ENCODE measurements around the gene RNF26. TPM values are rescaled to one million over a fixed set of nuclear protein-coding genes. Genes with fewer than 3 reads are reported as not detected.

RNF26 gene
- total and polyA plus RNA-seq, 2 of the 13 experiments (the other 11 are each of a cell fraction or from before 2014, with no cell fraction given), result 11.9 to 26.3 TPM

DNA sequence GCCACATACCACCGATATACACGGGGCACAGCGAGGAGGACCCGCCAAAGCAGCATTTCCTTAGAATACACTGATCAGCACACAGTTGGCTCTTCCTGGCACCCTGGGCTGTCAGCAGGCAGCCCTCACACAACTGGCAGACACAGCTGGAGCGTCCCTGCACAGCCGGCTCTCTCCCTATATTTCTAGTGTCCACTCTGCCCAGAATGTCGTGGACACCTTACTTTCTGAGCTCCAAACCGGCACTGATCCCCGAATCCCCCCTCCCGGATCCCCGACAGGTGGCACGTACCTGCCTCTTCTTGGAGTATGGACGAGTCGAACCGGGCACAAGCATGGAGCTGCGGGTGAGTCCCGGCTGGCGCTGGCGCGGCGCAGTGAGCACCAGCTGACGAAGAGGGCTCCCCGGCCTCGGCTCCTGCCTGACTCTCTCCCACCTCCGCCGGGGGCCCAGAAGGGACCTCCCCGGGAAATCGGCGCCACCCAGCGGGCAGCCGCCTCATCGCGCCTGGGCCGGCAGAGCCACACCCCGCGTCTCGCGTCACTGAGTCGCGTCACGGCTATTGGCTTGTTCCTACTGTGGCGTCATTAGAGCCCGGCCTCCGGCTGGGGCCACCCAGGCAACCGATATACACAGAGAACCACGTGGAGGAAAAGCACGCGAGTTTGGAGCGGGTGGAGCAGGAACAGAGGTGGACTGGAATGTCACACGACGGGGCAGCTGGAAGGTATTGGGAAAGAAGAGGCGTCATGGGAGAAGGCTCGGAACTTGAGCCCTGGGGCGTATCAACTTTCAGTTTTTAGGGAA, 47.1 kb downstream of the RNF26 start, which contains the start of gene USP2 (continued):
- TF ChIP-seq AHR (CRISPR knock-in tag; IDR thresholded peaks at IDR 0.05) (0 out of 2 replicates have a peak, but pooled peaks have one; percentile 47), ZBTB34 (CRISPR knock-in tag; IDR thresholded peaks at IDR 0.05) (no peak; the same call in 1 of the 2 replicates), RBFOX2 (IDR thresholded peaks at IDR 0.05; ENCODE audit: low read depth, low read length) (peak; percentile 74), ZBTB20 (CRISPR knock-in tag; IDR thresholded peaks at IDR 0.05; ENCODE audit: borderline replicate concordance, low read depth) (peak; percentile 45; the same call in 1 of the 2 replicates), ZNF773 (CRISPR knock-in tag; IDR thresholded peaks at IDR 0.05; ENCODE audit: borderline replicate concordance) (0 out of 2 replicates have a peak, but pooled peaks have one; percentile 14), ZBTB40 (IDR thresholded peaks at IDR 0.05) (no peak), ZBTB40 (CRISPR knock-in tag; IDR thresholded peaks at IDR 0.05) (peak; percentile 15; the same call in 1 of the 2 replicates), ZMYM2 (CRISPR knock-in tag; IDR thresholded peaks at IDR 0.05) (0 out of 2 replicates have a peak, but pooled peaks have one; percentile 17), POGK (CRISPR knock-in tag; conservative IDR thresholded peaks at IDR 0.05) (peak; percentile 71; the same call in 1 of the 2 replicates), ZNF281 (CRISPR knock-in tag; IDR thresholded peaks at IDR 0.05; ENCODE audit: borderline replicate concordance) (0 out of 2 replicates have a peak, but pooled peaks have one; percentile 8)
- TF ChIP-seq, protein P1, sequence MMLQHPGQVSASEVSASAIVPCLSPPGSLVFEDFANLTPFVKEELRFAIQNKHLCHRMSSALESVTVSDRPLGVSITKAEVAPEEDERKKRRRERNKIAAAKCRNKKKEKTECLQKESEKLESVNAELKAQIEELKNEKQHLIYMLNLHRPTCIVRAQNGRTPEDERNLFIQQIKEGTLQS (CRISPR knock-in tag; IDR thresholded peaks at IDR 0.05), result no peak
